Stimulated activated CD8-positive, alpha-beta memory T cell treated with anti-CD3 and anti-CD28 coated beads, Interleukin-4, amount 100 ng/mL, for 48 hours (primary cell): ENCODE measurements around the gene TNFRSF25.

ENCODE experiments used
- DNase-seq: peaks from one replicate; pipeline ENCODE4 v3.0.0-alpha.2; 2020

Gene TNFRSF25

GRCh38 chr1:6486433-6487011 is 20.5 kb upstream of the TNFRSF25 start:
- peak; percentile 95 for DNase-seq

- no peak for DNase-seq
Measured at GRCh38 chr1:6485168-6486101, 19.5 kb upstream of the TNFRSF25 start.

- no peak for DNase-seq
Measured at GRCh38 chr1:6484826-6485167, 18.8 kb upstream of the TNFRSF25 start.

GRCh38 chr1:6483761-6484117 is 17.8 kb upstream of the TNFRSF25 start:
- no peak for DNase-seq

- no peak for DNase-seq
Measured at GRCh38 chr1:6483017-6483760, 17.2 kb upstream of the TNFRSF25 start.

GRCh38 chr1:6481820-6482219 is 15.8 kb upstream of the TNFRSF25 start:
- no peak for DNase-seq

- no peak for DNase-seq
Measured at GRCh38 chr1:6477039-6477820, 11.3 kb upstream of the TNFRSF25 start.

GRCh38 chr1:6476483-6476882 is 10.5 kb upstream of the TNFRSF25 start:
- no peak for DNase-seq

GRCh38 chr1:6475381-6476133 is 9.6 kb upstream of the TNFRSF25 start:
- peak; percentile 86 for DNase-seq

- no peak for DNase-seq
Measured at GRCh38 chr1:6474815-6475282, 8.9 kb upstream of the TNFRSF25 start.

GRCh38 chr1:6473974-6474814 is 8.2 kb upstream of the TNFRSF25 start:
- DNase-seq = no peak

- DNase-seq = no peak
Measured at GRCh38 chr1:6473156-6473555, 7.2 kb upstream of the TNFRSF25 start.

- DNase-seq = peak; percentile 61
Measured at GRCh38 chr1:6472391-6472790, 6.4 kb upstream of the TNFRSF25 start.

GRCh38 chr1:6471970-6472368 is 6.0 kb upstream of the TNFRSF25 start:
- no peak for DNase-seq

GRCh38 chr1:6471086-6471969 is 5.4 kb upstream of the TNFRSF25 start:
- no peak for DNase-seq

- no peak for DNase-seq
Measured at GRCh38 chr1:6470132-6471085, 4.4 kb upstream of the TNFRSF25 start.

- DNase-seq = no peak
Measured at GRCh38 chr1:6468729-6469461, 2.9 kb upstream of the TNFRSF25 start.
